Measurements from ENCODE around the gene PDE12.

Gene PDE12

DNA sequence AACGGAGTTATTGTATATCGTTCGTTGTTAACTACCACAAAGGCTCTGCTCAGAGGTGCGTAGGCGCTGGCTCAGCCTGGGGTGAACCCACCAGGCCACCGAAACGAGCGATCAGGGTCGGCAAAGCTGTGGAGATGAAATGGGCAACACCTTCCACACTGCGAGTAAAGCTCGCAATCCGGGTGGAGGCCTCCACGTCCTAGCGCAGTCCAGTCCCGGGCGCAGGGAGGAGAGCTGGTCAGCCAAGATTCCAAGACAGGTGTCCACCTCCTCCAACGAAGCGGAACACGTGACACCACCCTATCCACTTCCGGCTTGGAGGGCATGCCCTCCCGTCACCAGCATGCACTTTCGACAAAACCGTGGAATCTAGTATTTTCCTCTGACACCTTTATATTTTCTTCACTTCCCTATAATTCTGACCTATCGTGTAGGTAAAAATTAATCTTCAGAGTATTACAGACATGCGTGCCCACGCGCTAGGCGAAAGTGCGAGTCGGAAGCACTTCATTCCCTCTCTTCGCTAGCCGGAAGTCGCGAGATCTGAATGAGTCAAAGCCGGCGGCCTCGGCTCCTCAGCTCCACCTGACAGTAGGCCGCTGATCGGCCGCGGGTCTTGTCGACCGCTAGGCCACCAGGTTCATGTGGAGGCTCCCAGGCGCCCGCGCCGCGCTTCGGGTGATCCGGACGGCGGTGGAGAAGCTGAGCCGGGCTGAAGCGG is at the start of gene PDE12:
PDE12 (plus strand) TSS at position 537 of the 721 bp plus-strand sequence; CDS start at position 643, 106 bp downstream.
- peak within 1 kb of the TSS; percentile 82 for H3K4me3 ChIP-seq (ENCODE audit: low read depth, low read length)

- H3K4me3 ChIP-seq (ENCODE audit: low read depth, low read length) = no peak overlapping the region
Measured at GRCh38 chr3:57512166-57512565, 43.9 kb upstream of the PDE12 start.

DNA sequence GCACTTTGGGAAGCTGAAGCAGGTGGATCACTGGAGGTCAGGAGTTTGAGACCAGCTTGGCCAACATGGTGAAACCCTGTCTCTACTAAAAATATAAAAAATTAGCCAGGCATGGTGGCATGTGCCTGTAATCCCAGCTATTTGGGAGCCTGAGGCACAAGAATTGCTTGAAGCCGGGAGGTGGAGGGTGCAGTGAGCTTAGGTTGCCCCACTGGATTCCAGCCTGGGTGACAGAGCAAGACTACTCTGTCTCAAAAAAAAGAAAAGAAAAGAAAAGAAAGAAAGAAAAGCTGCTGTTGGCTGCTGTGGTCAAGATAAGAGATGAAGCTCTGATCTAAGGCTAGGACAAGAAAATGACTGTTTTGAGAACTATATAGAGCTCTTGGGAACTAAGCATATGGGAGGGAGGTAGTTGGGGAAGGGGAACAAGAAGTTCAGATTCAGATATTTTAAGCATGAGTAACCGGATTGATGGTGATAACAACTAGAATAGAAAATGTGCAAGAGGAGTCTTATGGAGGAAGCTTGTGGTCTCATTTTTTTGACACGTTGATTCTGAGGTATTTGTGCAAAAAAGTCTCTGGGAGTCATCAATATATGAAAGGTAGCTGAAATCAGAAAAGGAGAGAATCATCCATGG is 37.7 kb upstream of the PDE12 start:
- H3K4me3 ChIP-seq (ENCODE audit: low read depth, low read length) = no peak overlapping the region

DNA sequence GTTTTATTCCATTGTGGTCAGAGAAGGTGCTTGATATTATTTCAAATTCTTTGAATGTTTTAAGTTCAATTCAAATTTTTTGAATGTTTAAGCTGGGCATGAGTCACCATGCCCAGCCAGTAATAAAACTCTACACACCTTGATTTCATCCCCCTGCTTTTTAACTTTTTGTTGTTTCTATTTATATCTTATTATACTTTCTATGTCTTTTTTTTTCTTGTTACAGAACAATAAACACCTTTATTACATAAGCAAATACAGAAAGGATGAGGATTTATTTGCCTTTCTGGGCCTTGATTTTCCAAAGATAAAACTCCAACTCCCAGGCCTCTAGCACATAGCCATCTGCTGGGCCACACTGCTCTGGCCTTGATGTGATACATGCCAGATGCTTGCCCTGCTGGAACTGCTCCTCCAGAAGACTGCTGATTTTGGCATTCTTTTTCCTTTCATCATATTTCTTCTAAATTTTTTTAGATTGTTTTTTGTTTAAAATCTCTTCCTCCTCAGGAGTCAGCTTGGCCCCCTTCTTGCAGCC is 25.9 kb upstream of the PDE12 start:
- no peak overlapping the region for H3K4me3 ChIP-seq (ENCODE audit: low read depth, low read length)

- H3K4me3 ChIP-seq (ENCODE audit: low read depth, low read length) = no peak overlapping the region
Measured at GRCh38 chr3:57538465-57538864, 17.6 kb upstream of the PDE12 start.

GRCh38 chr3:57544181-57545125 is 11.6 kb upstream of the PDE12 start, which contains the start of gene DNAH12:
TSS of gene DNAH12 (minus strand) at chr3:57544344. CDS start at chr3:57542870, 1,474 bp downstream.
- no peak within 1 kb of the TSS for H3K4me3 ChIP-seq (ENCODE audit: low read depth, low read length)

DNA sequence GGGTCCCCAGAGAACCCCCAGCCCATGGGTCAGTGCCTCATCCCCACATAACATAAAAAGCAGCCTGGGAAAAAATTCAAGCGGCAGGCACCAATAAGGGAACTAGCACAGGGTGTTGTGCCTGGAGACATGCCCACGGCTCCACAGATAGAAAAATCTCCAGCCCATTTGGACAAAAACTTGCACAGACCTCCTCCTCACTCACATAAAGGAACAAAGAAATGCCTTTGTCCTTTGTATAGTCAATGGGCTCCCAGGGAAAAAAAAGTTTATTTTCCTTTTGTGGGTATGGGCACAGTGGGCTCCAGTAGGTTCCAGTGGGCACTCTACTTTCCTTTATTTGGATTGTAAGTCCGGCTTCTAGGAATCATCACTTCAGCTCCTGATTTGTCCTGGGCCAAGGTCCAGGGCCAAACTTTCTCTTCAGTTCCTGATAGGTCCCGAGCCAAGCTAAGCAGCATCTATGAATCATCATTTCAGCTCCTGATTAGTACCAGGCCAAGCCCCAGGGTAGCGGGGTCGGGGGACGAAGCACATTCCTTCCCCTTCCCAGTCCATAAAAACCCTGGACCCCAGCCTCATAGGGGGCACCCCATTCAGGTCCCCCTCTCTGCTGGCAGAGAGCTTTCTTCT is 10.3 kb upstream of the PDE12 start:
- H3K4me3 ChIP-seq (ENCODE audit: low read depth, low read length) = no peak overlapping the region

DNA sequence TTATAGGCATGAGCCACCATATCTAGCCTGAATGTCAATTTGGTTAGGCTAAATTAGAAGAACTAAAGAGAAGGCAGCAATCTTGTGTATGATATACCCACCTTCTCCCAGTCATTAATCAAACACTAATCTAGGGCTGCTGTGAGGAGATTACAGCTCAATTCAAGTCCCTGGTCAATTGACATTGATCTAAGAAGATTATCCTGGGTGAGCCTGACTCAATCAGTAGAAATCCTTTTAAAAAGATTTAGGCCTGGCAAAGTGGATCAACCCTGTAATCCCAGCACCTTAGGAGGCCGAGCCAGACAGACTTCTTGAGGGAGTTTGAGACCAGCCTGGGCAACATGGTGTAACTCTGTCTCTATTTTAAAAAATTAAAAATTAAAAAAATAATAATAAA is 9.5 kb upstream of the PDE12 start:
- no peak overlapping the region for H3K4me3 ChIP-seq (ENCODE audit: low read depth, low read length)

DNA sequence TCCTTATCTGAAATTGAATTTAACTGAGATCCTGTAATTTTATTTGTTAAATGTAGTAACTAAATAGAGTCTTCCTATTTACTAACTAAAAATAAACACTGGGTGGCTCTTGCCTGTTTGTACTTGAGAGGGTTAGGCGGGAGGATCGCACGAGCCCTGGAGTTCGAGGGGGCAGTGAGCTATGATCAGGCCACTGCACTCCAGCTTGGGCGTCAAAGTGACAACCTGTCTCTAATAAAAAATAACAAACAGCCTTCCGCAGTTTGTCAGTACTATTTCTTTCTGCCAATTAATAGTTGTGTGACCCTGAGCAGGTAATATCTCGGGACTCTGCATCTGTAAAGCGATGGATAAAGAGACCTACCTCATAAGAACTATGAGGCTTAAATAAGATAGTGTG is 768 bp upstream of the PDE12 start:
- H3K4me3 ChIP-seq (ENCODE audit: low read depth, low read length) = peak overlapping the region; percentile 82

DNA sequence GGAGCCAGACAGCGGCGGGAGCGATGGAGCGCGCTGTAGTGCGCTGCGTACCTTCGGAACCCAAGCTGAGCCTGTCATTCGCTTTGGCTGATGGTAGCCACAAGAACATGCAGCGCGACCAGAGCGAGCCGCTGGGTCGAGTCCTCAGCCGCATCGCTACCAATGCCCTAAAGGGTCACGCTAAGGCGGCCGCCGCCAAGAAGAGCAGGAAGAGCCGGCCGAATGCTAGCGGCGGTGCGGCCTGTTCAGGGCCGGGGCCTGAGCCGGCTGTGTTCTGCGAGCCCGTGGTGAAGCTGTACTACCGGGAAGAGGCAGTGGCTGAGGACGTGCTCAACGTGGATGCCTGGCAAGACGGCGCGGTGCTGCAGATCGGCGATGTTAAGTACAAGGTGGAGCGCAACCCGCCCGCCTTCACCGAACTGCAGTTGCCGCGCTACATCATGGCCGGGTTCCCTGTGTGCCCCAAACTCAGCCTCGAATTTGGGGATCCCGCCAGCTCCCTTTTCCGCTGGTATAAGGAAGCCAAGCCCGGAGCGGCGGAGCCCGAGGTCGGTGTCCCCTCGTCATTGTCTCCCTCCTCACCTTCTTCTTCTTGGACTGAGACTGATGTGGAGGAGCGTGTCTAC is 498 bp downstream of the PDE12 start:
- H3K4me3 ChIP-seq (ENCODE audit: low read depth, low read length) = peak overlapping the region; percentile 82

- peak overlapping the region; percentile 82 for H3K4me3 ChIP-seq (ENCODE audit: low read depth, low read length)
Measured at GRCh38 chr3:57557085-57557537, 1.0 kb downstream of the PDE12 start.

DNA sequence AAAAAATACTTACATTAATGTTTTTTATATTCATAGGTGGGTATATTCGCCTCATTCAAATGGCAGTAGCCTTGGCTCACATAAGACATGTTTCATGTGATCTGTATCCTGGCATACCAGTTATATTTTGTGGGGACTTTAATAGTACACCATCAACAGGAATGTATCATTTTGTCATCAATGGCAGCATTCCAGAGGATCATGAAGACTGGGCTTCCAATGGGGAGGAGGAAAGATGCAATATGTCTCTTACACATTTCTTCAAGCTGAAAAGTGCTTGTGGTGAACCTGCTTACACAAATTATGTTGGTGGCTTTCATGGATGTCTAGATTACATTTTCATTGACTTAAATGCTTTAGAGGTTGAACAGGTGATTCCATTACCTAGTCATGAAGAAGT is 3.5 kb downstream of the PDE12 start:
- no peak overlapping the region for H3K4me3 ChIP-seq (ENCODE audit: low read depth, low read length)

- no peak overlapping the region for H3K4me3 ChIP-seq (ENCODE audit: low read depth, low read length)
Measured at GRCh38 chr3:57569859-57570450, 13.9 kb downstream of the PDE12 start.

- no peak overlapping the region for H3K4me3 ChIP-seq (ENCODE audit: low read depth, low read length)
Measured at GRCh38 chr3:57570878-57571277, 14.8 kb downstream of the PDE12 start.

DNA sequence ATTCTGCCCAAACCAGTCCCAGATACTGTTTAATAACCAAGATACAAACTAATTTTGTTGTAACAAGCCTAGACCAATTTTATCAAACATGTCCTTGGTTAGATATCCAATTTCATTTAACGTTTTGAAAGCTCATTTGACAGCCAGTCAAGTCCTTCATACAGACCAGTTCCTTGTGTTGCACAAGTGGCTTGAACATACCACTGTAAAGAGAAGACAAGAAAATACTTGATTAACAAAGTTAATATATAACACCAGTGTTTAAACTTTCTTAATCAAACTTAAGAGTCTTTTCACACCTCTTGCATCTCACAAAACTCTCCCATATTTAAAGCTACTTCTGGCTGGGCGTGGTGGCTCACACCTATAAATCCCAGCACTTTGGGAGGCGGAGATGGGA is 16.0 kb downstream of the PDE12 start:
- no peak overlapping the region for H3K4me3 ChIP-seq (ENCODE audit: low read depth, low read length)

DNA sequence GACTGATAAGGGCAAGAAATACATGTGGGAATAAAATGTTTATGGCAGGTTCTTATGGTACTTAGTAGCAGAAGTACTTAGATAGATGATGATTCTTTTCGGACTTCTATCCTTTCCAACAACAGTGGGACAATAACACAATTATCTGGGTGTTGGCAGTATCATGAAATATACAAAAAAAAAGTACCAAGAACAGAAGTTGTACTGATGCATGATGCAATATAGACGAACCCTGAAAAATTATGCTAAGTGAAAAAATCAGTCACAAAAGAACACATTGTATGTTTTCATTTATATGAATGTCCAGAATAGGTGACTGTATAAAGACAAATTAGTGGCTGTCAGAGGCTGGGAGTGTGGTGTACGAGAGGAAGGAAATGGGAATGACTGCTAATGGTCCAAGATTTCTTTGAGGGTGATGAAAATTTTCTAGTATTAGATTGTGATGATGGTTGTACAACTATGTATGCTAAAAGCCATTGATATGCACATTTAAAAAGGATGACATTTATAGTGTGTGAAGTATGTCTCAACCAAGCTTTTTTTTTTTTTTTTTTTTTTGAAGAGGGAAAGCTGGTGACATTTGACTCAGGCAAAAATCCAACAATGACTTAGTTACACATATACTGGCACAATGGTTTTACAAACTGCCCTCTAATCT is 20.0 kb downstream of the PDE12 start:
- H3K4me3 ChIP-seq (ENCODE audit: low read depth, low read length) = no peak overlapping the region

- H3K4me3 ChIP-seq (ENCODE audit: low read depth, low read length) = no peak overlapping the region
Measured at GRCh38 chr3:57577801-57578200, 21.7 kb downstream of the PDE12 start.

GRCh38 chr3:57582474-57583168 is 26.5 kb downstream of the PDE12 start:
- H3K4me3 ChIP-seq (ENCODE audit: low read depth, low read length) = no peak overlapping the region

- no peak overlapping the region for H3K4me3 ChIP-seq (ENCODE audit: low read depth, low read length)
Measured at GRCh38 chr3:57583544-57583943, 27.5 kb downstream of the PDE12 start.

Data from iPS-11a (cell line).